ENCODE data around the gene MED29. TPM values are rescaled to one million over a fixed set of nuclear protein-coding genes. Genes with fewer than 3 reads are reported as not detected.
A peak's percentile ranks its signal among the peaks of the same experiment; 100 is the strongest.

MED29 gene
- total and polyA plus RNA-seq, 2 of the 13 experiments (the other 11 are each of a cell fraction or from before 2014, with no cell fraction given) = 14.0 to 19.7 TPM

GRCh38 chr19:39428283-39429112 is 37.3 kb downstream of the MED29 start (continued):
- TF ChIP-seq ARID2 (CRISPR knock-in tag; IDR thresholded peaks at IDR 0.05; ENCODE audit: borderline replicate concordance) (0 out of 2 replicates have a peak, but pooled peaks have one; percentile 39), SRSF4 (IDR thresholded peaks at IDR 0.05; ENCODE audit: low read depth, low read length, poor library complexity, severe bottlenecking) (no peak), ZFAT (CRISPR knock-in tag; conservative IDR thresholded peaks at IDR 0.05) (no peak), PHB2 (IDR thresholded peaks at IDR 0.05; ENCODE audit: partially characterized antibody) (no peak), FOSL2 (CRISPR knock-in tag; IDR thresholded peaks at IDR 0.05) (peak; percentile 17; the same call in 1 of the 2 replicates), RAD51 (IDR thresholded peaks at IDR 0.05; ENCODE audit: borderline replicate concordance) (no peak), IKZF1 (IDR thresholded peaks at IDR 0.05) (no peak), ZFP91 (CRISPR knock-in tag; IDR thresholded peaks at IDR 0.05; ENCODE audit: borderline replicate concordance) (peak; percentile 68; the same call in 1 of the 2 replicates), ZMYM2 (CRISPR knock-in tag; IDR thresholded peaks at IDR 0.05) (0 out of 2 replicates have a peak, but pooled peaks have one; percentile 65), SMAD3 (CRISPR knock-in tag; IDR thresholded peaks at IDR 0.05) (0 out of 2 replicates have a peak, but pooled peaks have one; percentile 34), YEATS2 (CRISPR knock-in tag; IDR thresholded peaks at IDR 0.05; ENCODE audit: borderline replicate concordance) (peak; percentile 35; the same call in 1 of the 2 replicates), SOX5 (CRISPR knock-in tag; IDR thresholded peaks at IDR 0.05; ENCODE audit: borderline replicate concordance) (no peak), MXD3 (CRISPR knock-in tag; IDR thresholded peaks at IDR 0.05) (no peak), FOXM1 (CRISPR knock-in tag; IDR thresholded peaks at IDR 0.05) (no peak), KDM2A (CRISPR knock-in tag; IDR thresholded peaks at IDR 0.05; ENCODE audit: borderline replicate concordance, low read depth) (peak; percentile 54; the same call in 1 of the 2 replicates), TFDP2 (CRISPR knock-in tag; IDR thresholded peaks at IDR 0.05) (no peak), NPAS2 (CRISPR knock-in tag; IDR thresholded peaks at IDR 0.05; ENCODE audit: borderline replicate concordance) (no peak), POLR2AphosphoS5 (IDR thresholded peaks at IDR 0.05; ENCODE audit: low read depth, low read length) (no peak), ZNF256 (CRISPR knock-in tag; conservative IDR thresholded peaks at IDR 0.05) (no peak), ZNF616 (CRISPR knock-in tag; IDR thresholded peaks at IDR 0.05; ENCODE audit: low read depth) (no peak), PRDM10 (CRISPR knock-in tag; IDR thresholded peaks at IDR 0.05; ENCODE audit: low read depth) (peak; percentile 77; the same call in 1 of the 2 replicates), JUN (CRISPR knock-in tag; IDR thresholded peaks at IDR 0.05) (no peak)

Measured in HepG2 (cell line).